ENCODE results near the gene PDCL2. TPM values are rescaled to one million over a fixed set of nuclear protein-coding genes. Genes with fewer than 3 reads are reported as not detected.

Gene PDCL2
- total and polyA plus RNA-seq, 2 donors (not counting 1 experiment from before 2014, with no cell fraction given), result not detected

DNA sequence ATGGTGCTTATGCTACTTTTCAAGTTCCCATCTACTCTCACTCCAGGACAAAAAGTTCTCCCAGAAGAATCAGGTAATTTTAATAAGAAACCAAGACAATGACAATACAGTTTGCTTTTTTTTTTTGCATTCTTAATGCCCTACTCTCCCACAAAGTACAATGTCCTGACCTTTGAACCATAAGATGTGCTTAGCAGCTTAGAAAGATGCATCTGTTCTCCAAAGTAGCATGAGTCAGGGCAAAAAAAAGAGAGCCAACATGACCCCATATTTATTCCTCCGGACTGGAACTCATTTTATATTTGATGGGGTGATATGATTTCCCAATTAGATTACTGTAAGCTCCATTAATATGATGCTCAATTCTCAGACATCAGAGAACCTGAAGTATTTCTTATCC is 16.5 kb upstream of the PDCL2 start:
- no peak for ATAC-seq (ENCODE audit: low read depth)
- no peak overlapping the region for H3K4me2 ChIP-seq (replicated peaks; ENCODE audit: low read depth, low read length, poor library complexity, severe bottlenecking)
- no peaks in the 10 kb centered on the region for H3K79me2 ChIP-seq (ENCODE audit: control insufficient read depth, insufficient read depth, low read length)
- no peak for DNase-seq
- no peak overlapping the region for H3K4me3 ChIP-seq (ENCODE audit: control extremely low read depth in 1 of 5, extremely low read depth in 1 of 5, insufficient read depth in 1 of 5, low read depth in 2 of 5, low read length in 4 of 5)
- H3K27ac Mint-ChIP-seq, result no peak overlapping the region
- TF ChIP-seq, protein P1, sequence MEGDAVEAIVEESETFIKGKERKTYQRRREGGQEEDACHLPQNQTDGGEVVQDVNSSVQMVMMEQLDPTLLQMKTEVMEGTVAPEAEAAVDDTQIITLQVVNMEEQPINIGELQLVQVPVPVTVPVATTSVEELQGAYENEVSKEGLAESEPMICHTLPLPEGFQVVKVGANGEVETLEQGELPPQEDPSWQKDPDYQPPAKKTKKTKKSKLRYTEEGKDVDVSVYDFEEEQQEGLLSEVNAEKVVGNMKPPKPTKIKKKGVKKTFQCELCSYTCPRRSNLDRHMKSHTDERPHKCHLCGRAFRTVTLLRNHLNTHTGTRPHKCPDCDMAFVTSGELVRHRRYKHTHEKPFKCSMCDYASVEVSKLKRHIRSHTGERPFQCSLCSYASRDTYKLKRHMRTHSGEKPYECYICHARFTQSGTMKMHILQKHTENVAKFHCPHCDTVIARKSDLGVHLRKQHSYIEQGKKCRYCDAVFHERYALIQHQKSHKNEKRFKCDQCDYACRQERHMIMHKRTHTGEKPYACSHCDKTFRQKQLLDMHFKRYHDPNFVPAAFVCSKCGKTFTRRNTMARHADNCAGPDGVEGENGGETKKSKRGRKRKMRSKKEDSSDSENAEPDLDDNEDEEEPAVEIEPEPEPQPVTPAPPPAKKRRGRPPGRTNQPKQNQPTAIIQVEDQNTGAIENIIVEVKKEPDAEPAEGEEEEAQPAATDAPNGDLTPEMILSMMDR (IDR thresholded peaks at IDR 0.05), result no peak
- TF ChIP-seq EZH2 (IDR thresholded peaks at IDR 0.05; ENCODE audit: borderline replicate concordance, insufficient read depth, low read depth, low read length, poor library complexity, severe bottlenecking), result no peak
- H3K9ac ChIP-seq (ENCODE audit: low read length), result no peak overlapping the region
- ChIA-PET POLR2A (no interaction called here), CTCF (no interaction called here)
- H3K4me1 Mint-ChIP-seq, result no peaks in the 10 kb centered on the region
- no peaks in the 10 kb centered on the region for H3K9me3 ChIP-seq (ENCODE audit: control extremely low read depth in 1 of 3, control insufficient read depth in 2 of 3, insufficient read depth in 1 of 3, low read length in 2 of 3)
- peaks cover 5% of the 10 kb centered on the region for H3K27me3 Mint-ChIP-seq
- no peaks in the 10 kb centered on the region for H3K36me3 ChIP-seq (replicated peaks in 1 of 2; ENCODE audit: control extremely low read depth in 1 of 2, control insufficient read depth in 1 of 2, extremely low read depth in 1 of 2, insufficient read depth in 2 of 2, low read length in 1 of 2)
- no peaks in the 10 kb centered on the region for H3K9me3 Mint-ChIP-seq (ENCODE audit: insufficient read depth)
- no peaks in the 10 kb centered on the region for H4K20me1 ChIP-seq (ENCODE audit: control insufficient read depth, insufficient read depth, low read length, poor library complexity, severe bottlenecking)
- no peak overlapping the region for H3K4me3 Mint-ChIP-seq
- no CpG with 5 or more reads among the region's 1 CpG for WGBS (ENCODE audit: insufficient coverage)
- H3K4me1 ChIP-seq (ENCODE audit: control insufficient read depth in 2 of 2, insufficient read depth in 2 of 2, low read length in 2 of 2), result no peaks in the 10 kb centered on the region
- H3K27ac ChIP-seq (ENCODE audit: low read length in 2 of 2), result no peak overlapping the region
- intact Hi-C loops (cut with micrococcal nuclease), result no loop called here
- H3K27me3 ChIP-seq (replicated peaks in 1 of 4; ENCODE audit: control extremely low read depth in 1 of 4, control insufficient read depth in 3 of 4, insufficient read depth in 4 of 4, low read length in 3 of 4), result no peaks in the 10 kb centered on the region
- no peak overlapping the region for H2AFZ ChIP-seq (ENCODE audit: insufficient read depth, low read depth, low read length, poor library complexity, severe bottlenecking)

DNA sequence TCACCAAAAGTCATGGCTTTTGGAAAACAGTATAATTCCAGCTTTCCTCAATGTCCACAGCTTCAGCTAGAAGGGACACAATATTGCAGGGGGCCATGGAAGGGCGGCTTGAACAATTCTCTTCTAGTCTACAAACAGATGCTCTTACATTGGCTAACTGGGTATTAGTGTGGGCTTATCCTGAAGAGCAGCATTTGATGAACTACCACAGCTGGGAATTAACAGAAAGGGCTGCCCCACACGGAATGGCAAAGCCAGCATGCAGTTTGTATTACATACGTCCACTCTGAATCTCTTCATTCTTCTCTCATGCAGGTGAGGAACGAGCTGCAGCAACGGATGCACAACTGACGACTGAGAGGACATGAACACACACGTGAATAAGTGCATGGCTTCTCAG is 13.0 kb upstream of the PDCL2 start:
- H2AFZ ChIP-seq (ENCODE audit: insufficient read depth, low read depth, low read length, poor library complexity, severe bottlenecking), result no peak overlapping the region

More for the DNA sequence above, 13.0 kb upstream of the PDCL2 start:
- ATAC-seq (ENCODE audit: low read depth) (no peak), DNase-seq (no peak)
- Histone ChIP-seq H3K36me3 (replicated peaks in 1 of 2; ENCODE audit: control extremely low read depth in 1 of 2, control insufficient read depth in 1 of 2, extremely low read depth in 1 of 2, insufficient read depth in 2 of 2, low read length in 1 of 2) (no peaks in the 10 kb centered on the region), H3K4me2 (replicated peaks; ENCODE audit: low read depth, low read length, poor library complexity, severe bottlenecking) (no peak overlapping the region), H3K4me1 (ENCODE audit: control insufficient read depth in 2 of 2, insufficient read depth in 2 of 2, low read length in 2 of 2) (no peaks in the 10 kb centered on the region), H3K27me3 (replicated peaks in 1 of 4; ENCODE audit: control extremely low read depth in 1 of 4, control insufficient read depth in 3 of 4, insufficient read depth in 4 of 4, low read length in 3 of 4) (no peaks in the 10 kb centered on the region), H3K9ac (ENCODE audit: low read length) (no peak overlapping the region), H3K9me3 (ENCODE audit: control extremely low read depth in 1 of 3, control insufficient read depth in 2 of 3, insufficient read depth in 1 of 3, low read length in 2 of 3) (no peaks in the 10 kb centered on the region), H4K20me1 (ENCODE audit: control insufficient read depth, insufficient read depth, low read length, poor library complexity, severe bottlenecking) (no peaks in the 10 kb centered on the region), H3K27ac (ENCODE audit: low read length in 2 of 2) (no peak overlapping the region), H3K79me2 (ENCODE audit: control insufficient read depth, insufficient read depth, low read length) (no peaks in the 10 kb centered on the region), H3K4me3 (ENCODE audit: control extremely low read depth in 1 of 5, extremely low read depth in 1 of 5, insufficient read depth in 1 of 5, low read depth in 2 of 5, low read length in 4 of 5) (no peak overlapping the region)
- TF ChIP-seq, protein P1 (IDR thresholded peaks at IDR 0.05), result no peak
- no peak overlapping the region for H3K27ac Mint-ChIP-seq
- POLR2A ChIA-PET, result interaction anchor here (0.6 kb wide), 1 partner anchor 618 kb away, joined by 3 read pairs; no protein-coding TSS in a partner anchor
- peaks cover 8% of the 10 kb centered on the region for H3K27me3 Mint-ChIP-seq
- no peak overlapping the region for H3K4me3 Mint-ChIP-seq
- CTCF ChIA-PET, result interaction anchor here (0.5 kb wide), 1 partner anchor 195 kb away, joined by 3 read pairs; no protein-coding TSS in a partner anchor
- H3K9me3 Mint-ChIP-seq (ENCODE audit: insufficient read depth), result no peaks in the 10 kb centered on the region
- 94% methylated on average over 6 of the region's 7 CpGs for WGBS (ENCODE audit: insufficient coverage)
- intact Hi-C loops (cut with micrococcal nuclease), result no loop called here
- no peaks in the 10 kb centered on the region for H3K4me1 Mint-ChIP-seq
